Right atrium auricular region (tissue), 2 donors: ENCODE data around the gene ACOXL. TPM values are rescaled to one million over a fixed set of nuclear protein-coding genes. Genes with fewer than 3 reads are reported as not detected.

Experiments
- DNase-seq: peaks from one replicate; pipeline ENCODE4 v3.0.0-alpha.2; 2019; ENCODE audit warnings: low spot score
- H3K27ac ChIP-seq, 2 donors: fragments of 200-600 bp; sonication (generic); 1 replicate in 1 of 2; 2 replicates in 1 of 2; pipeline ENCODE4 v1.5.1; 2016 to 2019
- H3K27me3 ChIP-seq, 2 donors: fragments of 200-600 bp; sonication (generic); one replicate each; pipeline versions ENCODE4 v1.5.1 to v1.6.0; 2017 to 2019
- H3K36me3 ChIP-seq: fragments of 200-600 bp; sonication (generic); one replicate; pipeline ENCODE4 v1.5.1; 2016
- H3K4me1 ChIP-seq, 2 donors: fragments of 200-600 bp; sonication (generic); one replicate each; pipeline versions ENCODE4 v1.5.1 to v1.6.0; 2017 to 2019
- H3K4me3 ChIP-seq, 2 donors: fragments of 200-600 bp; sonication (generic); 1 replicate in 1 of 2; 2 replicates in 1 of 2; pipeline ENCODE4 v1.5.1; 2017 to 2019; ENCODE audit warnings: mild to moderate bottlenecking in 1 of 2, moderate library complexity in 1 of 2
- H3K9me3 ChIP-seq, 2 donors: fragments of 200-600 bp; sonication (generic); one replicate each; pipeline ENCODE4 v1.5.1; 2019
- total RNA-seq, 2 donors: library from RNA; depleted of rRNA; stranded (reverse); fragments of >200 nt; gene quantifications; one replicate each; pipeline ENCODE4 v1.1.0, GENCODE V29; 2016
- TF ChIP-seq, protein P1 (sequence below), 2 donors: fragments of 200-600 bp; sonication (generic); IDR thresholded peaks; one replicate each; pipeline ENCODE4 v1.5.1; 2019; ENCODE audit warnings: antibody characterized with exemption in 2 of 2

The ACOXL gene
- total RNA-seq, 2 donors from 2014 or later: 0.33 to 0.55 TPM

DNA sequence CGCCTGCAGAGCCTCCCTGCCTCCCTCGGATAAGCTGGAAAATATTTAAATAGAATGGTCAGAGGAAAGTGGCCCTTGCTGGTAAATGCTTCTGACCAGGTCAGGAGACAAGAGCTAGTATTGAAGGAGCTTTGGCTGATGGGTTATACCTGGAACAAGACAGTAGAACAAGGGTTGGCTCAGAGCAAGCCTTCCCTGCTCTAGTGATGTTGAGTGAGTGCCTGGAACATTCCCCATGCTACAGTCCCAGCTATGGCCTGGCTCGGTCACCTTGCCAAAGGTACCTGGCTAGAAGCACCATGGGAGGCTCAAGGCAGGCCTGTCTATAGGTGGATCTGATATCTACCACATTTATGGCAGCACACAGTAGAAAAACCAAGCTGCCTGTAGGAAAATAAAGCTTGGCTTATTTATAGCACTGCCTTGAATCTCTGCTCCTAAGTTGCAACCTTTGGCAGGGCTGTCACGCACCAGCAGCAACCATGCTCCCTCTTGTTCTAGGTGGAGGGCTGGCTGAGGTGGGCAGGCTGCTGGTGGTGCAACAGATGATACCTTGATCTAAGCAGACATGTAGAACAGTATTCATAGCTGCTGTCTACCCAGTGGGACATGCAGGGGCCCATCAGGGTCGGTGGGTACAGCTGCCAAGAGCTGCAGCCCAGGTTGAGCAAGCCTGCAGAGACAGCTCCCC is 321.6 kb downstream of the ACOXL start:
- H3K36me3 ChIP-seq: no peaks in the 10 kb centered on the region
- DNase-seq: peak; percentile 30
- H3K4me3 ChIP-seq: no peak overlapping the region
- no peaks in the 10 kb centered on the region for H3K27me3 ChIP-seq
- TF ChIP-seq, protein P1, sequence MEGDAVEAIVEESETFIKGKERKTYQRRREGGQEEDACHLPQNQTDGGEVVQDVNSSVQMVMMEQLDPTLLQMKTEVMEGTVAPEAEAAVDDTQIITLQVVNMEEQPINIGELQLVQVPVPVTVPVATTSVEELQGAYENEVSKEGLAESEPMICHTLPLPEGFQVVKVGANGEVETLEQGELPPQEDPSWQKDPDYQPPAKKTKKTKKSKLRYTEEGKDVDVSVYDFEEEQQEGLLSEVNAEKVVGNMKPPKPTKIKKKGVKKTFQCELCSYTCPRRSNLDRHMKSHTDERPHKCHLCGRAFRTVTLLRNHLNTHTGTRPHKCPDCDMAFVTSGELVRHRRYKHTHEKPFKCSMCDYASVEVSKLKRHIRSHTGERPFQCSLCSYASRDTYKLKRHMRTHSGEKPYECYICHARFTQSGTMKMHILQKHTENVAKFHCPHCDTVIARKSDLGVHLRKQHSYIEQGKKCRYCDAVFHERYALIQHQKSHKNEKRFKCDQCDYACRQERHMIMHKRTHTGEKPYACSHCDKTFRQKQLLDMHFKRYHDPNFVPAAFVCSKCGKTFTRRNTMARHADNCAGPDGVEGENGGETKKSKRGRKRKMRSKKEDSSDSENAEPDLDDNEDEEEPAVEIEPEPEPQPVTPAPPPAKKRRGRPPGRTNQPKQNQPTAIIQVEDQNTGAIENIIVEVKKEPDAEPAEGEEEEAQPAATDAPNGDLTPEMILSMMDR (IDR thresholded peaks at IDR 0.05): no peak
- H3K4me1 ChIP-seq: no peaks in the 10 kb centered on the region
- H3K27ac ChIP-seq: no peak overlapping the region
- no peaks in the 10 kb centered on the region for H3K9me3 ChIP-seq

DNA sequence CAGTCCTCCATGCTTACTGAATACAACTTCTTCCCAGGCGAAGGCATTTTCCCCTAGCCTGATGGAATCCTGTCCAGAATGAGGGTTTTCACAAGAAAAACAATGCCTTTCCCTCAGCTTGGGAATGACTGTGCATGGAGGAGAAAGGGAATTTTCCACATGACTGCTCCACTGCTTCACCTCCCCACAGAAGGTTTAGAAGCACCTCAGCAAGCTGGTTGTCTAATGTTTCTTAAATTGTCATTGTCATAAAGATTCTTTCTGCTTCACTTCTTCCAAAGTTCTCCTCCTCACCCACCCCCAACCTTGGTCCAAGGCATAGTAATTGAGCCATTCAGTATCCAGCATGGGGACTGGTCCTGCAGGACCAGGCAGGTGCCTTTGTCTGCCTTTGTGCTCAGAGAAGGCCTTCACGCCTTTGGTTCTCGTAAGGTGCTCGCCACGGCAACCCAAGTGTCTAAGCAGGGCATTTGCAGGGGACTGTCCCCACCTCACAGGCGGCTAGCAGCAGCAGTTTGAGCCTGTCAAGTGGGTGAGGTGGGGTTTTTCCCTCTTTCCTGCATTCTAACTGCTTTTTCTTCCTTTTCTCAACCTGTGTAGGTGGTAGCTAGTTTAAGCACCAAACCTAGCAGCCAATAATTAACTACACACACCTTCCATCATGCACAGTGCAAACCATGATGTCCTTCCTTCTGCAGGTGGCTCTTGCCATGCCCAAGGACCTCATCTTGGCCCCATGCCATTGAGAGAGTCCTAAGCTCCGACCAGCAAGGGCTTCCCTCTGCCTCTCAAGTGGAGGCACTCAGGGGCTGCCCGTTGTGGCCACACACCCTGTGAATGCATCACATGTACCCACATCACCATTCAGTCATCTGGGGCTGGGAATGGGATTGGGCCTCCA is 322.7 kb downstream of the ACOXL start:
- TF ChIP-seq, protein P1 (IDR thresholded peaks at IDR 0.05): no peak
- no peak overlapping the region for H3K4me3 ChIP-seq
- no peaks in the 10 kb centered on the region for H3K9me3 ChIP-seq
- no peak overlapping the region for H3K27ac ChIP-seq
- H3K36me3 ChIP-seq: no peaks in the 10 kb centered on the region
- peak; percentile 38 for DNase-seq
- no peaks in the 10 kb centered on the region for H3K27me3 ChIP-seq
- no peaks in the 10 kb centered on the region for H3K4me1 ChIP-seq

DNA sequence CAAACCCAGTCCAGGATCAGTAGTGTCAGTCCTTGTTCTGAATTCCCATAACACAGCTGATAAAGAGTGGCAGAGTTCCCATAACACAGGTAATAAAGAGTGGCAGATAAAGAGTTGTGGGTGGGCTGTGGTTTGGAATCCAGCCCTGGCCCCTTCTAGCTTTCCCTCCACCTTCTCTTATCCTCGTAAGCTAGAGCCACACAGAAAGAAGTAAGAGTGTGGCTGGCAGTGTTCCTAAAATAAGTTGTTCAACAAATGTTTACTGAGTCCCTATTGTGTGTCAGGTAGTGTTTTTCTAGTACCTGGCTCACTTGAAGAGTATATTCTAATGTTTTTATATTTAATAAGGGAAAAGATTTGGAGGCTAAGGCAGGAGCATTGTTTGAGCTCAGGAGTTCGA is 323.4 kb downstream of the ACOXL start:
- H3K4me3 ChIP-seq: no peak overlapping the region
- no peak overlapping the region for H3K27ac ChIP-seq
- DNase-seq: no peak
- H3K9me3 ChIP-seq: peaks cover 0 to 4% of the 10 kb centered on the region in 2 donors
- H3K36me3 ChIP-seq: no peaks in the 10 kb centered on the region
- no peaks in the 10 kb centered on the region for H3K4me1 ChIP-seq
- TF ChIP-seq, protein P1 (IDR thresholded peaks at IDR 0.05): no peak
- H3K27me3 ChIP-seq: no peaks in the 10 kb centered on the region

GRCh38 chr2:111057045-111057444 is 324.7 kb downstream of the ACOXL start:
- no peak overlapping the region for H3K27ac ChIP-seq
- no peaks in the 10 kb centered on the region for H3K4me1 ChIP-seq
- no peak for DNase-seq
- H3K27me3 ChIP-seq: no peaks in the 10 kb centered on the region
- TF ChIP-seq, protein P1 (IDR thresholded peaks at IDR 0.05): no peak
- H3K9me3 ChIP-seq: peaks cover 0 to 4% of the 10 kb centered on the region in 2 donors
- H3K4me3 ChIP-seq: no peak overlapping the region
- H3K36me3 ChIP-seq: no peaks in the 10 kb centered on the region

GRCh38 chr2:111057721-111058120 is 325.3 kb downstream of the ACOXL start:
- Histone ChIP-seq H3K36me3 (no peaks in the 10 kb centered on the region), H3K27ac (no peak overlapping the region), H3K9me3 (peaks cover 0 to 4% of the 10 kb centered on the region in 2 donors), H3K4me1 (no peaks in the 10 kb centered on the region), H3K4me3 (no peak overlapping the region), H3K27me3 (no peaks in the 10 kb centered on the region)
- DNase-seq: peak; percentile 48
- TF ChIP-seq, protein P1 (IDR thresholded peaks at IDR 0.05): no peak
